Gastrocnemius medialis (tissue), 4 donors: Measurements from ENCODE around the gene B4GALT6.

Source experiments
- POLR2A ChIP-seq, 2 donors: fragments of 450-650 bp; IDR thresholded peaks; one replicate each; pipeline ENCODE4 v1.6.1; 2017; ENCODE audit warnings: antibody characterized with exemption in 2 of 2, mild to moderate bottlenecking in 2 of 2, moderate library complexity in 2 of 2
- TF ChIP-seq, protein P1 (sequence below), 5 experiments: fragments of 450-650 bp in 3 of 5; fragments of 200-600 bp in 2 of 5; sonication (generic) in 2 of 5; IDR thresholded peaks in 4 of 5; conservative IDR thresholded peaks in 1 of 5; 1 replicate in 4 of 5; 2 replicates in 1 of 5; pipeline ENCODE4 v1.5.1; 2016 to 2019; ENCODE audit warnings: antibody characterized with exemption in 5 of 5, mild to moderate bottlenecking in 3 of 5, moderate library complexity in 3 of 5

DNA sequence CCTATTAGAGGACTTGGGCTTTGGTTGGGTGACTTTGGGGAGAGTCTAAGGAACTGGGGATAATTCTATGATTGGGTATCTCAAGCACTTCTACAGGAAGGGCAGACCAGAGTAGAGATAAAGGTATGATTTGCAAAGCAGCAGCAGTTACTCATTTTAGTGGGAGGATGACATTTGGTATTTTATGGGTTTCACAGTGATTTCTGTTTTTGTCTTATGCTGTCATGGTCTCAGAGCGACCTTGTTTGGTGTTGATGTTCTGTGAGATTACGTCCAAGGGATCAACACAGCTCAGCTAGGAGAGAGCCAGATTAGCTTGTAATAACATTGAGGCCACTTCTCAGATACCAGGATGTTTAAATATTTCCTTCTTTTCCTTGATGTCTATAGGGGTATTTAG, 74.5 kb downstream of the B4GALT6 start:
- TF ChIP-seq, protein P1, sequence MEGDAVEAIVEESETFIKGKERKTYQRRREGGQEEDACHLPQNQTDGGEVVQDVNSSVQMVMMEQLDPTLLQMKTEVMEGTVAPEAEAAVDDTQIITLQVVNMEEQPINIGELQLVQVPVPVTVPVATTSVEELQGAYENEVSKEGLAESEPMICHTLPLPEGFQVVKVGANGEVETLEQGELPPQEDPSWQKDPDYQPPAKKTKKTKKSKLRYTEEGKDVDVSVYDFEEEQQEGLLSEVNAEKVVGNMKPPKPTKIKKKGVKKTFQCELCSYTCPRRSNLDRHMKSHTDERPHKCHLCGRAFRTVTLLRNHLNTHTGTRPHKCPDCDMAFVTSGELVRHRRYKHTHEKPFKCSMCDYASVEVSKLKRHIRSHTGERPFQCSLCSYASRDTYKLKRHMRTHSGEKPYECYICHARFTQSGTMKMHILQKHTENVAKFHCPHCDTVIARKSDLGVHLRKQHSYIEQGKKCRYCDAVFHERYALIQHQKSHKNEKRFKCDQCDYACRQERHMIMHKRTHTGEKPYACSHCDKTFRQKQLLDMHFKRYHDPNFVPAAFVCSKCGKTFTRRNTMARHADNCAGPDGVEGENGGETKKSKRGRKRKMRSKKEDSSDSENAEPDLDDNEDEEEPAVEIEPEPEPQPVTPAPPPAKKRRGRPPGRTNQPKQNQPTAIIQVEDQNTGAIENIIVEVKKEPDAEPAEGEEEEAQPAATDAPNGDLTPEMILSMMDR (IDR thresholded peaks at IDR 0.05 in 4 of 5, conservative IDR thresholded peaks at IDR 0.05 in 1 of 5) = no peak
- TF ChIP-seq POLR2A (IDR thresholded peaks at IDR 0.05) = no peak
